Astrocyte (in vitro differentiated cells and primary cell): ENCODE data around the gene CDKN2B-AS1. TPM values are rescaled to one million over a fixed set of nuclear protein-coding genes. Genes with fewer than 3 reads are reported as not detected.

Experiments
- DNase-seq: peaks from one replicate; pipeline ENCODE4 v3.0.0-alpha.2; 2010; ENCODE audit warnings: low read depth
- FAIRE-seq: peaks from 2 replicates; lab custom pipeline; 2011; peaks lifted over from hg19 to GRCh38; lab: Jason Lieb, UNC
- H2AFZ ChIP-seq: 2 replicates; pipeline ENCODE4 v1.6.0; 2012; ENCODE audit warnings: low read depth, low read length, inconsistent platforms
- H3K27ac ChIP-seq: 2 replicates; pipeline ENCODE4 v1.5.1; 2011; ENCODE audit warnings: low read depth, low read length, inconsistent platforms
- H3K27me3 ChIP-seq: 2 replicates; pipeline ENCODE4 v1.6.0; 2011; ENCODE audit warnings: low read length, inconsistent platforms; ENCODE audit not compliant: insufficient read depth
- H3K36me3 ChIP-seq: 2 replicates; pipeline ENCODE4 v1.5.1; 2011; ENCODE audit warnings: low read length, inconsistent platforms; ENCODE audit not compliant: insufficient read depth
- H3K4me1 ChIP-seq: 2 replicates; pipeline ENCODE4 v1.5.1; 2011; ENCODE audit warnings: low read length, inconsistent platforms; ENCODE audit not compliant: insufficient read depth
- H3K4me2 ChIP-seq: 2 replicates; pipeline ENCODE4 v1.6.0; 2012; ENCODE audit warnings: low read length, inconsistent platforms
- H3K4me3 ChIP-seq: 2 replicates; pipeline ENCODE4 v1.5.1; 2011; ENCODE audit warnings: low read depth, mild to moderate bottlenecking, low read length, inconsistent platforms; ENCODE audit not compliant: insufficient read depth
- H3K79me2 ChIP-seq: 2 replicates; pipeline ENCODE4 v1.6.0; 2012; ENCODE audit warnings: mild to moderate bottlenecking, low read length, inconsistent platforms; ENCODE audit not compliant: insufficient read depth
- H3K9ac ChIP-seq: 2 replicates; pipeline ENCODE4 v1.6.0; 2012; ENCODE audit warnings: mild to moderate bottlenecking, low read length, inconsistent platforms
- H3K9me3 ChIP-seq: 2 replicates; pipeline ENCODE4 v1.5.1; 2012; ENCODE audit warnings: low read depth, mild to moderate bottlenecking, low read length, inconsistent platforms; ENCODE audit not compliant: insufficient read depth
- H4K20me1 ChIP-seq: 2 replicates; pipeline ENCODE4 v1.6.0; 2012; ENCODE audit warnings: low read length, inconsistent platforms; ENCODE audit not compliant: insufficient read depth
- H3K27ac Mint-ChIP-seq: one replicate; pipeline ENCODE4 v1.8.0; 2021; ENCODE audit warnings: mild to moderate bottlenecking, mixed read lengths; ENCODE audit not compliant: unreplicated experiment
- H3K27me3 Mint-ChIP-seq: one replicate; pipeline ENCODE4 v1.8.0; 2021; ENCODE audit warnings: low read depth, mixed read lengths; ENCODE audit not compliant: unreplicated experiment
- H3K36me3 Mint-ChIP-seq: one replicate; pipeline ENCODE4 v1.8.0; 2021; ENCODE audit warnings: low read depth, mixed read lengths; ENCODE audit not compliant: unreplicated experiment
- H3K4me1 Mint-ChIP-seq: one replicate; pipeline ENCODE4 v1.8.0; 2021; ENCODE audit warnings: low read depth, mixed read lengths; ENCODE audit not compliant: unreplicated experiment
- H3K4me3 Mint-ChIP-seq: one replicate; pipeline ENCODE4 v1.8.0; 2021; ENCODE audit warnings: mild to moderate bottlenecking, moderate library complexity, mixed read lengths; ENCODE audit not compliant: unreplicated experiment
- H3K9me3 Mint-ChIP-seq: one replicate; pipeline ENCODE4 v1.8.0; 2021; ENCODE audit warnings: mild to moderate bottlenecking, mixed read lengths; ENCODE audit not compliant: unreplicated experiment
- EZH2 ChIP-seq: IDR thresholded peaks from 2 replicates; pipeline ENCODE4 v1.6.1; 2012; ENCODE audit warnings: mild to moderate bottlenecking, low read length, inconsistent platforms; ENCODE audit not compliant: insufficient read depth
- total RNA-seq: library from RNA; stranded (reverse); gene quantifications from 2 replicates; pipeline ENCODE4 v1.2.1, GENCODE V29; 2021
- TF ChIP-seq, protein P1 (sequence below): IDR thresholded peaks from 2 replicates; pipeline ENCODE4 v1.5.1; 2011; ENCODE audit warnings: low read depth, mild to moderate bottlenecking, inconsistent platforms, low read length, moderate library complexity; ENCODE audit not compliant: insufficient read depth

Gene CDKN2B-AS1
- total RNA-seq, 1 donor from 2014 or later: 2.3 TPM

DNA sequence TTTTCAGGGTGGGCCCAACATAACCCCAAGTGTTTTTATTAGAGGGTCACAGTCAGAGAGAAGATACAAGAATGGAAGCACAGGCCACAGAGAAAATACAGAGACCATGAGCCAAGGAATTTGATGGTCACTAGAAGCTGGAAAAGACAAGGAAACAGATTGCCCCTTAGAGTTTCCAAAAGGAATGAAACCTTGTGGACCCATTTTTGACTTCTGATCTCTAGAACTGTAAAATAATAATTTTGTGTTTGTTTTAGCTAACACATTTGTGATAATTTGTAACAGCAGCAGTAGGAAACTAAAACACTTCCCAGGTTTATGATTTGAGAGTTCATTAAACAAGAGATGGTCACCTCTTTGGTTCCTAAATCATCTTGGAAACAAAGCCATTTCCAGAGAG is 22.2 kb upstream of the CDKN2B-AS1 start:
- Mint-ChIP-seq H3K9me3 (peaks cover 29% of the 10 kb centered on the region), H3K4me3 (peak overlapping the region; percentile 72), H3K36me3 (peaks cover 25% of the 10 kb centered on the region), H3K27ac (peak overlapping the region; percentile 51), H3K4me1 (peaks cover 4% of the 10 kb centered on the region), H3K27me3 (peaks cover 81% of the 10 kb centered on the region)
- Histone ChIP-seq H3K4me1 (peaks cover 10% of the 10 kb centered on the region), H3K9me3 (peaks cover 8% of the 10 kb centered on the region), H3K4me2 (peak overlapping the region; percentile 49), H3K27ac (no peak overlapping the region), H3K79me2 (no peaks in the 10 kb centered on the region), H3K4me3 (no peak overlapping the region), H3K9ac (peak overlapping the region; percentile 4), H2AFZ (no peak overlapping the region), H4K20me1 (peaks cover 78% of the 10 kb centered on the region), H3K27me3 (peaks cover 72% of the 10 kb centered on the region), H3K36me3 (peaks cover 11% of the 10 kb centered on the region)
- DNase-seq (no peak), FAIRE-seq (no peak)
- TF ChIP-seq, protein P1, sequence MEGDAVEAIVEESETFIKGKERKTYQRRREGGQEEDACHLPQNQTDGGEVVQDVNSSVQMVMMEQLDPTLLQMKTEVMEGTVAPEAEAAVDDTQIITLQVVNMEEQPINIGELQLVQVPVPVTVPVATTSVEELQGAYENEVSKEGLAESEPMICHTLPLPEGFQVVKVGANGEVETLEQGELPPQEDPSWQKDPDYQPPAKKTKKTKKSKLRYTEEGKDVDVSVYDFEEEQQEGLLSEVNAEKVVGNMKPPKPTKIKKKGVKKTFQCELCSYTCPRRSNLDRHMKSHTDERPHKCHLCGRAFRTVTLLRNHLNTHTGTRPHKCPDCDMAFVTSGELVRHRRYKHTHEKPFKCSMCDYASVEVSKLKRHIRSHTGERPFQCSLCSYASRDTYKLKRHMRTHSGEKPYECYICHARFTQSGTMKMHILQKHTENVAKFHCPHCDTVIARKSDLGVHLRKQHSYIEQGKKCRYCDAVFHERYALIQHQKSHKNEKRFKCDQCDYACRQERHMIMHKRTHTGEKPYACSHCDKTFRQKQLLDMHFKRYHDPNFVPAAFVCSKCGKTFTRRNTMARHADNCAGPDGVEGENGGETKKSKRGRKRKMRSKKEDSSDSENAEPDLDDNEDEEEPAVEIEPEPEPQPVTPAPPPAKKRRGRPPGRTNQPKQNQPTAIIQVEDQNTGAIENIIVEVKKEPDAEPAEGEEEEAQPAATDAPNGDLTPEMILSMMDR: no peak
- no peak for TF ChIP-seq EZH2

- peak overlapping the region; percentile 93 for H3K27ac Mint-ChIP-seq
- H3K27ac ChIP-seq: peak overlapping the region; percentile 7
These were observed 20.3 kb upstream of the CDKN2B-AS1 start for GRCh38 chr9:21974343-21974721.

More at GRCh38 chr9:21974343-21974721, 20.3 kb upstream of the CDKN2B-AS1 start:
- Histone ChIP-seq H3K36me3 (peaks cover 8% of the 10 kb centered on the region), H3K4me3 (peak overlapping the region; percentile 75), H3K4me2 (peak overlapping the region; percentile 95), H3K4me1 (peaks cover 4% of the 10 kb centered on the region), H4K20me1 (peaks cover 81% of the 10 kb centered on the region), H3K9ac (peak overlapping the region; percentile 77), H2AFZ (peak overlapping the region; percentile 54), H3K27me3 (peaks cover 66% of the 10 kb centered on the region), H3K9me3 (peaks cover 5% of the 10 kb centered on the region), H3K79me2 (no peaks in the 10 kb centered on the region)
- Mint-ChIP-seq H3K4me3 (peak overlapping the region; percentile 96), H3K9me3 (peaks cover 23% of the 10 kb centered on the region), H3K27me3 (peaks cover 79% of the 10 kb centered on the region), H3K36me3 (peaks cover 19% of the 10 kb centered on the region), H3K4me1 (peaks cover 3% of the 10 kb centered on the region)
- TF ChIP-seq, protein P1: no peak
- peak; percentile 50 for TF ChIP-seq EZH2
- FAIRE-seq (no peak), DNase-seq (no peak)
